OCI-M2 (cell line): ENCODE measurements around the gene RBL1.

Source experiments
- DNase-seq: peaks from one replicate; lab custom pipeline; 2025; ENCODE audit not compliant: unreplicated experiment; lab: John Stamatoyannopoulos, UW

The RBL1 gene

GRCh38 chr20:36951198-36951978, 144.4 kb downstream of the RBL1 start, which contains the start of gene SAMHD1:
TSS of gene SAMHD1 (minus strand) at chr20:36951708. CDS start at chr20:36951643, 65 bp downstream.
- peak; percentile 90 for DNase-seq

- DNase-seq: no peak
Measured at GRCh38 chr20:36950414-36951197, 145.2 kb downstream of the RBL1 start.
